Measurements from ENCODE around the gene PVALB.

DNA sequence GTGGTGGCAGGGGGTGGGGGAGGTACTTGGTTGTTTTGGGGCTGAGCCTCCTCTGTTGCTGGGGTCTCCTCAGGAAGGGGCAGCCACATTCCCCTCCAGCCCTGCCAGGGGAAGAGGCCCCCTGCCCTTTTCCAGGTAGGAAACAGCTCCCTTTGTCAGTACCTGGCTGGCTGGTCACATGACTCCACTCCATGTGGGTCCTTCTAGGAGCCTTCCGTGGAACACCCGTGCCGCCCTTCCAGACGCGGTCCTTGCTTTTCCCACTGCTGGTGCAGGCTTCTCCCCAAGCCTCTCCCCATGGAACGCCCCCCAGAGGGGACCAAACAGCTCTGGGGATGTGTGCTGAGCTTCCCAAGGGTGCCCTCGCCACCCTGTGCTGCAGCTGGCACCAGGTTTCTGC is 60.8 kb downstream of the PVALB start:
- TF ChIP-seq TAF1 (IDR thresholded peaks at IDR 0.05; ENCODE audit: low read depth, low read length) (no peak), POLR2A (IDR thresholded peaks at IDR 0.05; ENCODE audit: low read depth, low read length) (no peak), POLR2AphosphoS5 (IDR thresholded peaks at IDR 0.05; ENCODE audit: low read depth, low read length) (no peak), SPI1 (IDR thresholded peaks at IDR 0.05; ENCODE audit: low read depth, low read length) (no peak), PAX5 (IDR thresholded peaks at IDR 0.05; ENCODE audit: insufficient read depth, low read length, severe bottlenecking) (no peak)
